Hepatocyte (in vitro differentiated cells): ENCODE measurements around the gene CDK6. TPM values are rescaled to one million over a fixed set of nuclear protein-coding genes. Genes with fewer than 3 reads are reported as not detected.

ENCODE experiments used
- DNase-seq: peaks from one replicate; pipeline ENCODE4 v3.0.0-alpha.2; 2016; ENCODE audit warnings: low spot score
- H2AFZ ChIP-seq: fragments of 200-600 bp; sonication (generic); 2 replicates; pipeline ENCODE4 v1.6.0; 2016; ENCODE audit warnings: antibody characterized with exemption, mild to moderate bottlenecking
- H3K27ac ChIP-seq: fragments of 200-600 bp; sonication (generic); 2 replicates; pipeline ENCODE4 v1.5.1; 2016; ENCODE audit warnings: mild to moderate bottlenecking
- H3K27me3 ChIP-seq: fragments of 200-600 bp; sonication (generic); 2 replicates; pipeline ENCODE4 v1.6.1; 2016
- H3K36me3 ChIP-seq: fragments of 200-600 bp; sonication (generic); replicated peaks from 2 replicates; pipeline ENCODE4 v1.5.1; 2016; ENCODE audit warnings: low read depth; ENCODE audit not compliant: insufficient read depth
- H3K4me1 ChIP-seq: fragments of 200-600 bp; sonication (generic); 2 replicates; pipeline ENCODE4 v1.5.1; 2016; ENCODE audit warnings: mild to moderate bottlenecking, moderate library complexity; ENCODE audit not compliant: insufficient read depth
- H3K4me2 ChIP-seq: fragments of 200-600 bp; sonication (generic); 2 replicates; pipeline ENCODE4 v1.6.0; 2016
- H3K4me3 ChIP-seq: fragments of 200-600 bp; sonication (generic); 2 replicates; pipeline ENCODE4 v1.5.1; 2016; ENCODE audit warnings: mild to moderate bottlenecking
- H3K79me2 ChIP-seq: fragments of 200-600 bp; sonication (generic); 2 replicates; pipeline ENCODE4 v1.6.0; 2017; ENCODE audit warnings: mild to moderate bottlenecking
- H3K9me2 ChIP-seq: fragments of 200-600 bp; sonication (generic); replicated peaks from 2 replicates; pipeline ENCODE4 v1.6.0; 2017; ENCODE audit warnings: mild to moderate bottlenecking; ENCODE audit not compliant: insufficient read depth
- H3K9me3 ChIP-seq: fragments of 200-600 bp; sonication (generic); 2 replicates; pipeline ENCODE4 v1.5.1; 2016; ENCODE audit warnings: low read depth, mild to moderate bottlenecking
- H4K20me1 ChIP-seq: fragments of 200-600 bp; sonication (generic); 2 replicates; pipeline ENCODE4 v1.6.0; 2016; ENCODE audit warnings: mild to moderate bottlenecking; ENCODE audit not compliant: insufficient read depth, poor library complexity, severe bottlenecking
- CTCF ChIP-seq: fragments of 200-600 bp; sonication (generic); IDR thresholded peaks from 2 replicates; pipeline ENCODE4 v1.5.1; 2016; ENCODE audit warnings: antibody characterized with exemption, mild to moderate bottlenecking; ENCODE audit not compliant: poor library complexity
- EZH2 ChIP-seq: fragments of 200-600 bp; sonication (generic); IDR thresholded peaks from 2 replicates; pipeline ENCODE4 v1.6.1; 2016; ENCODE audit warnings: antibody characterized with exemption, mild to moderate bottlenecking, borderline replicate concordance
- EZH2phosphoT487 ChIP-seq: fragments of 200-600 bp; sonication (generic); IDR thresholded peaks from one replicate; pipeline ENCODE4 v1.6.1; 2018; ENCODE audit warnings: antibody characterized with exemption, mild to moderate bottlenecking, low read depth, moderate library complexity; ENCODE audit not compliant: unreplicated experiment, severe bottlenecking
- WGBS: methylation state at CpG from one replicate; pipeline ENCODE4 v1.1.6; 2016; ENCODE audit warnings: low lambda C conversion rate; ENCODE audit errors: missing lambda C conversion rate; 5-methylcytosine and 5-hydroxymethylcytosine counted together
- polyA plus RNA-seq: library from polyadenylated mRNA; unstranded; fragments of >200 nt; fragmentation: Nextera tagmentation; extraction: Ambion mirVana; gene quantifications from 2 replicates; pipeline ENCODE4 v1.2.1, GENCODE V29; 2016
- total RNA-seq: library from RNA; depleted of rRNA; stranded (reverse); fragments of >200 nt; gene quantifications from 2 replicates; pipeline ENCODE4 v1.2.3, GENCODE V29; 2014

The CDK6 gene
- total and polyA plus RNA-seq, 2 experiments from 2014 or later: 18.7 to 64.5 TPM

DNA sequence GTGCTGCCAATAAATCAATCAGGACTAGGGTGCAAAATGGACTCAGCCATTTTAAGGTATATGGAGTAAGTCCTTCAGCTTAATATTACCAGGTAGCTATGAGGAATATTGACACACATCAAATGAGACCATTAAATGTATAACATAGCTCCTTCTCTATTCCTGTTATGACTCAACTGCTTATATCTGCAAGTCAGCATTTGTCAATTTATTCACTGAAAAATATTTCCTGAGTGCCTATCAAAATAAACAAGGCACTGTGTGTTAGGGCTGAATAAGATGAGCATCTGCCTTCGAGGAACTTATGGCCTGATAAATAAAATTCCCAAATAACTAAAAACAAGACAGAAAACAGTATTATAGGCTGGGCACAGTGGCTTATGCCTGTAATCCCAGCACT is 113.8 kb downstream of the CDK6 start:
- H3K27me3 ChIP-seq: no peaks in the 10 kb centered on the region
- TF ChIP-seq EZH2 (no peak), EZH2phosphoT487 (no peak), CTCF (no peak)
- H3K9me3 ChIP-seq: no peaks in the 10 kb centered on the region
- no peaks in the 10 kb centered on the region for H4K20me1 ChIP-seq
- H2AFZ ChIP-seq: no peak overlapping the region
- peaks cover 9% of the 10 kb centered on the region for H3K4me1 ChIP-seq
- no peaks in the 10 kb centered on the region for H3K36me3 ChIP-seq
- WGBS: 72% methylated on average over 1 of the region's 1 CpG
- H3K9me2 ChIP-seq: no peaks in the 10 kb centered on the region
- no peak overlapping the region for H3K27ac ChIP-seq
- no peak overlapping the region for H3K4me3 ChIP-seq
- DNase-seq: no peak
- peaks cover 66% of the 10 kb centered on the region for H3K79me2 ChIP-seq
- H3K4me2 ChIP-seq: no peak overlapping the region

- H3K79me2 ChIP-seq: peaks cover 65% of the 10 kb centered on the region
- WGBS: 93% methylated on average over 4 of the region's 4 CpGs
These were observed 115.6 kb downstream of the CDK6 start for GRCh38 chr7:92720604-92721350.

GRCh38 chr7:92717993-92718716 is 118.2 kb downstream of the CDK6 start:
- Histone ChIP-seq H4K20me1 (peaks cover 3% of the 10 kb centered on the region), H3K27me3 (no peaks in the 10 kb centered on the region), H3K79me2 (peaks cover 62% of the 10 kb centered on the region), H3K4me1 (peaks cover 5% of the 10 kb centered on the region), H2AFZ (no peak overlapping the region), H3K27ac (no peak overlapping the region), H3K4me3 (no peak overlapping the region), H3K9me2 (no peaks in the 10 kb centered on the region), H3K36me3 (no peaks in the 10 kb centered on the region), H3K4me2 (no peak overlapping the region), H3K9me3 (no peaks in the 10 kb centered on the region)
- TF ChIP-seq EZH2: no peak
- no peak for TF ChIP-seq EZH2phosphoT487
- TF ChIP-seq CTCF: no peak
- 91% methylated on average over 18 of the region's 18 CpGs for WGBS
- no peak for DNase-seq

More at GRCh38 chr7:92720604-92721350, 115.6 kb downstream of the CDK6 start:
- peaks cover 3% of the 10 kb centered on the region for H4K20me1 ChIP-seq
- H3K9me2 ChIP-seq: no peaks in the 10 kb centered on the region
- TF ChIP-seq CTCF (no peak), EZH2 (no peak), EZH2phosphoT487 (no peak)
- no peak overlapping the region for H2AFZ ChIP-seq
- H3K27me3 ChIP-seq: no peaks in the 10 kb centered on the region
- no peak overlapping the region for H3K4me3 ChIP-seq
- no peaks in the 10 kb centered on the region for H3K9me3 ChIP-seq
- peaks cover 9% of the 10 kb centered on the region for H3K4me1 ChIP-seq
- no peak overlapping the region for H3K4me2 ChIP-seq
- H3K36me3 ChIP-seq: no peaks in the 10 kb centered on the region
- H3K27ac ChIP-seq: no peak overlapping the region
- DNase-seq: no peak
